Panc1 (cell line): ENCODE measurements around the gene MEIS2.

Source experiments
- POLR2AphosphoS5 ChIP-seq: IDR thresholded peaks from 2 replicates; pipeline ENCODE4 v1.6.1; 2012; ENCODE audit warnings: mild to moderate bottlenecking, low read depth, low read length, moderate library complexity
- TCF7L2 ChIP-seq: IDR thresholded peaks from 2 replicates; pipeline ENCODE4 v1.6.1; 2011; ENCODE audit warnings: mild to moderate bottlenecking, low read depth, low read length, inconsistent platforms
- TF ChIP-seq, protein P1 (sequence below): fragments of 450-650 bp; IDR thresholded peaks from 2 replicates; pipeline ENCODE4 v1.5.1; 2017; ENCODE audit warnings: mild to moderate bottlenecking
- TF ChIP-seq, protein P2 (sequence below), 2 experiments: IDR thresholded peaks; 2 replicates each; pipeline ENCODE4 v1.6.1; 2011 to 2012; ENCODE audit warnings: low read depth in 2 of 2, control low read depth in 1 of 2, low read length in 1 of 2, mild to moderate bottlenecking in 1 of 2, moderate library complexity in 1 of 2; ENCODE audit not compliant: insufficient read depth in 1 of 2

DNA sequence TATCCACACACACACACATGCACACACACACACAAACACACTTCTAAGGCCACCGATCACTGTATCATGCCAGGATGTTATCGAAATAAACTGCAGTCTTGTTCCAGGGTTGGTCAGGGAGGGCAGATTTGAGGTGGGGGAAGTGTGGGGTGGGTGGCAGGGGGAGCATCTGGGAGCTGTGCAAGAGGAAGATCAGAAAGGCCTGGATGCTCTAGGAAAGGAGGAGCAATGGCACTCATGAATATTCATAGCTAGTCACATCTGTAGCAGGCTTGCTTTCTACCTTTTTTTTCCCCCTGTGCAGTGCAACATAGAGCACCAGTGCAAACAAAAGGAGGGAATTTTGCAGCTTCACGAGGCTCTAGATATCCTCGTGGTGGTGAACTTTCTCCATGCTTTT lies 84.9 kb downstream of the MEIS2 start:
- TF ChIP-seq, protein P1, sequence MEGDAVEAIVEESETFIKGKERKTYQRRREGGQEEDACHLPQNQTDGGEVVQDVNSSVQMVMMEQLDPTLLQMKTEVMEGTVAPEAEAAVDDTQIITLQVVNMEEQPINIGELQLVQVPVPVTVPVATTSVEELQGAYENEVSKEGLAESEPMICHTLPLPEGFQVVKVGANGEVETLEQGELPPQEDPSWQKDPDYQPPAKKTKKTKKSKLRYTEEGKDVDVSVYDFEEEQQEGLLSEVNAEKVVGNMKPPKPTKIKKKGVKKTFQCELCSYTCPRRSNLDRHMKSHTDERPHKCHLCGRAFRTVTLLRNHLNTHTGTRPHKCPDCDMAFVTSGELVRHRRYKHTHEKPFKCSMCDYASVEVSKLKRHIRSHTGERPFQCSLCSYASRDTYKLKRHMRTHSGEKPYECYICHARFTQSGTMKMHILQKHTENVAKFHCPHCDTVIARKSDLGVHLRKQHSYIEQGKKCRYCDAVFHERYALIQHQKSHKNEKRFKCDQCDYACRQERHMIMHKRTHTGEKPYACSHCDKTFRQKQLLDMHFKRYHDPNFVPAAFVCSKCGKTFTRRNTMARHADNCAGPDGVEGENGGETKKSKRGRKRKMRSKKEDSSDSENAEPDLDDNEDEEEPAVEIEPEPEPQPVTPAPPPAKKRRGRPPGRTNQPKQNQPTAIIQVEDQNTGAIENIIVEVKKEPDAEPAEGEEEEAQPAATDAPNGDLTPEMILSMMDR, result no peak
- TF ChIP-seq TCF7L2, result no peak
- TF ChIP-seq, protein P2, sequence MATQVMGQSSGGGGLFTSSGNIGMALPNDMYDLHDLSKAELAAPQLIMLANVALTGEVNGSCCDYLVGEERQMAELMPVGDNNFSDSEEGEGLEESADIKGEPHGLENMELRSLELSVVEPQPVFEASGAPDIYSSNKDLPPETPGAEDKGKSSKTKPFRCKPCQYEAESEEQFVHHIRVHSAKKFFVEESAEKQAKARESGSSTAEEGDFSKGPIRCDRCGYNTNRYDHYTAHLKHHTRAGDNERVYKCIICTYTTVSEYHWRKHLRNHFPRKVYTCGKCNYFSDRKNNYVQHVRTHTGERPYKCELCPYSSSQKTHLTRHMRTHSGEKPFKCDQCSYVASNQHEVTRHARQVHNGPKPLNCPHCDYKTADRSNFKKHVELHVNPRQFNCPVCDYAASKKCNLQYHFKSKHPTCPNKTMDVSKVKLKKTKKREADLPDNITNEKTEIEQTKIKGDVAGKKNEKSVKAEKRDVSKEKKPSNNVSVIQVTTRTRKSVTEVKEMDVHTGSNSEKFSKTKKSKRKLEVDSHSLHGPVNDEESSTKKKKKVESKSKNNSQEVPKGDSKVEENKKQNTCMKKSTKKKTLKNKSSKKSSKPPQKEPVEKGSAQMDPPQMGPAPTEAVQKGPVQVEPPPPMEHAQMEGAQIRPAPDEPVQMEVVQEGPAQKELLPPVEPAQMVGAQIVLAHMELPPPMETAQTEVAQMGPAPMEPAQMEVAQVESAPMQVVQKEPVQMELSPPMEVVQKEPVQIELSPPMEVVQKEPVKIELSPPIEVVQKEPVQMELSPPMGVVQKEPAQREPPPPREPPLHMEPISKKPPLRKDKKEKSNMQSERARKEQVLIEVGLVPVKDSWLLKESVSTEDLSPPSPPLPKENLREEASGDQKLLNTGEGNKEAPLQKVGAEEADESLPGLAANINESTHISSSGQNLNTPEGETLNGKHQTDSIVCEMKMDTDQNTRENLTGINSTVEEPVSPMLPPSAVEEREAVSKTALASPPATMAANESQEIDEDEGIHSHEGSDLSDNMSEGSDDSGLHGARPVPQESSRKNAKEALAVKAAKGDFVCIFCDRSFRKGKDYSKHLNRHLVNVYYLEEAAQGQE (IDR thresholded peaks at IDR 0.05; ENCODE audit: insufficient read depth in 1 of 2, low read depth in 2 of 2, low read length in 1 of 2), result no peak
- no peak for TF ChIP-seq POLR2AphosphoS5
